GM23248 (cell line): Measurements from ENCODE around the gene R3HDM4. TPM values are rescaled to one million over a fixed set of nuclear protein-coding genes. Genes with fewer than 3 reads are reported as not detected.

Experiments
- DNase-seq: peaks from one replicate; pipeline ENCODE4 v3.0.0-alpha.2; 2015
- H2AFZ ChIP-seq: fragments of 200-600 bp; sonication (generic); 2 replicates; pipeline ENCODE4 v1.6.1; 2016; ENCODE audit warnings: antibody characterized with exemption
- H3F3A ChIP-seq: fragments of 200-600 bp; sonication (generic); 2 replicates; pipeline ENCODE4 v1.6.1; 2016; ENCODE audit warnings: mild to moderate bottlenecking, antibody characterized with exemption, mixed run types; ENCODE audit not compliant: insufficient read depth
- H3K27ac ChIP-seq: fragments of 200-600 bp; sonication (generic); 2 replicates; pipeline ENCODE4 v1.5.1; 2016; ENCODE audit warnings: mild to moderate bottlenecking
- H3K27me3 ChIP-seq: fragments of 200-600 bp; sonication (generic); replicated peaks from 2 replicates; pipeline ENCODE4 v1.6.1; 2016; ENCODE audit warnings: mild to moderate bottlenecking; ENCODE audit not compliant: insufficient read depth
- H3K36me3 ChIP-seq: fragments of 200-600 bp; sonication (generic); 2 replicates; pipeline ENCODE4 v1.6.1; 2016; ENCODE audit warnings: low read depth, mild to moderate bottlenecking
- H3K4me1 ChIP-seq: fragments of 200-600 bp; sonication (generic); 2 replicates; pipeline ENCODE4 v1.6.1; 2016; ENCODE audit warnings: mild to moderate bottlenecking; ENCODE audit not compliant: insufficient read depth
- H3K4me2 ChIP-seq: fragments of 200-600 bp; sonication (generic); one replicate; pipeline ENCODE4 v1.6.1; 2016; ENCODE audit warnings: mild to moderate bottlenecking; ENCODE audit not compliant: unreplicated experiment
- H3K4me3 ChIP-seq: fragments of 200-600 bp; sonication (generic); 2 replicates; pipeline ENCODE4 v1.5.1; 2016; ENCODE audit warnings: mild to moderate bottlenecking
- H3K79me2 ChIP-seq: fragments of 200-600 bp; sonication (generic); 2 replicates; pipeline ENCODE4 v1.6.1; 2016; ENCODE audit warnings: mild to moderate bottlenecking; ENCODE audit not compliant: insufficient read depth
- H3K9ac ChIP-seq: fragments of 200-600 bp; sonication (generic); 2 replicates; pipeline ENCODE4 v1.6.1; 2016; ENCODE audit warnings: mild to moderate bottlenecking
- H3K9me2 ChIP-seq: fragments of 200-600 bp; sonication (generic); 2 replicates; pipeline ENCODE4 v1.6.1; 2016; ENCODE audit warnings: mixed run types, mild to moderate bottlenecking, moderate library complexity; ENCODE audit not compliant: insufficient read depth
- H3K9me3 ChIP-seq: fragments of 200-600 bp; sonication (generic); one replicate; pipeline ENCODE4 v1.6.1; 2017; ENCODE audit warnings: low read depth
- H4K20me1 ChIP-seq: fragments of 200-600 bp; sonication (generic); 2 replicates; pipeline ENCODE4 v1.6.0; 2016; ENCODE audit not compliant: insufficient read depth
- EZH2 ChIP-seq: fragments of 200-600 bp; sonication (generic); IDR thresholded peaks from 2 replicates; pipeline ENCODE4 v1.6.1; 2018; ENCODE audit warnings: antibody characterized with exemption, mild to moderate bottlenecking; ENCODE audit not compliant: insufficient read depth, poor library complexity, severe bottlenecking
- EZH2phosphoT487 ChIP-seq: fragments of 200-600 bp; sonication (generic); IDR thresholded peaks from 2 replicates; pipeline ENCODE4 v1.6.1; 2018; ENCODE audit warnings: antibody characterized with exemption, moderate library complexity, mild to moderate bottlenecking, low read depth; ENCODE audit not compliant: insufficient read depth
- WGBS, 2 experiments: methylation state at CpG; one replicate each; pipeline ENCODE4 v1.1.6; 2015 to 2017; ENCODE audit warnings: low lambda C conversion rate in 2 of 2, low coverage in 1 of 2; ENCODE audit errors: missing lambda C conversion rate in 2 of 2; 5-methylcytosine and 5-hydroxymethylcytosine counted together
- in situ Hi-C: fragments of 300-500 bp; cut with MboI; formaldehyde crosslinking; loops from 2 replicates; pipeline ENCODE4 v1.15.0; 2020
- polyA plus RNA-seq: library from polyadenylated mRNA; unstranded; fragments of >200 nt; fragmentation: Nextera tagmentation; extraction: Ambion mirVana; gene quantifications from 2 replicates; pipeline ENCODE4 v1.2.1, GENCODE V29; 2016
- total RNA-seq: library from RNA; depleted of rRNA; stranded (reverse); fragments of >200 nt; shearing (Covaris generic); gene quantifications from 2 replicates; pipeline ENCODE4 v1.2.3, GENCODE V29; 2014

Gene R3HDM4
- total and polyA plus RNA-seq, 2 experiments from 2014 or later: 50.9 to 52.7 TPM

DNA sequence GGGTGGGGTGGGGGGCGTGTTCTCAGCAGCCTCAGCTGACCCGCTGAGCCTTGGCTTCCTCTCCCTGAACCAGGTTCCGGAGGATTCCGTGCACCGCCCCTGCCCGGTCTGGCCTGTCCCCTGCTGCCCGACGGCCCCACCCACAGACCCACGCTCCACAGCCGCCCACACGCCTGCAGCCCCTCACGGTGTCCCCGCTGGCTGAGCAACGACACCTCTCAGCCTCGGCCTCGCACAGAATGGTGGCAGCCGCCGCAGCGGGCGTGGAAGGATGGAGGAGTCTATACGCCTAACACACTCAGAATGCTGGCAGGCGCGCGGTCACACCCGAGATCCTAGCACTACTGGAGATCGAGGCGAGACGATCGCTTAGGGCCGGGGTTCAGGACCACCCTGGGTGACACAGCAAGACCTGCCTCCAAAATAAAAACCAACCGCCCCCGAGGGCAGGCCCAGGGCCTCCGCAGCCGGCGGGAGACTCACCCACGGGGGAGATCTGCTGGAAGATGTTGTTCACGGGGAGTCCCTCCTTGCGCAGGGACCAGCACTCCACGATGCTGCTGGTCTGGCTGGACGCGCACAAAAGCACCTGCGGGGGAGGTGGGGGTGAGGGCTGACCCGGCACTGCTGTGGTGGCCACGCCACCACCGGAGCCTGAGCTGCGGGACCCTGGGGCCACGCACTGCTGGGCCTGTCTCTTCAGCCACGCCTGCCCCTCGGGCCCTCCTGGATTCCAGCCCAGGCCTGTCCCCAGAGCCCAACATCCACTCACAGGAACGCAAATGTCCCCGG, 28.4 kb downstream of the R3HDM4 start:
- Histone ChIP-seq H3F3A (no peaks in the 10 kb centered on the region), H3K79me2 (0 out of 2 replicates have a peak, but pooled peaks cover 7% of the 10 kb centered on the region), H3K27ac (no peak overlapping the region), H4K20me1 (no peaks in the 10 kb centered on the region), H3K4me3 (no peak overlapping the region), H3K4me1 (no peaks in the 10 kb centered on the region), H3K4me2 (no peak overlapping the region), H3K9me3 (no peaks in the 10 kb centered on the region), H3K9ac (no peak overlapping the region), H3K27me3 (no peaks in the 10 kb centered on the region), H3K36me3 (no peaks in the 10 kb centered on the region), H3K9me2 (no peaks in the 10 kb centered on the region), H2AFZ (no peak overlapping the region)
- DNase-seq: no peak
- WGBS, 2 experiments: 92 to 96% methylated on average over 32 to 45 of the region's 51 CpGs
- TF ChIP-seq EZH2 (no peak), EZH2phosphoT487 (no peak)
- in situ Hi-C loops: no loop called here

DNA sequence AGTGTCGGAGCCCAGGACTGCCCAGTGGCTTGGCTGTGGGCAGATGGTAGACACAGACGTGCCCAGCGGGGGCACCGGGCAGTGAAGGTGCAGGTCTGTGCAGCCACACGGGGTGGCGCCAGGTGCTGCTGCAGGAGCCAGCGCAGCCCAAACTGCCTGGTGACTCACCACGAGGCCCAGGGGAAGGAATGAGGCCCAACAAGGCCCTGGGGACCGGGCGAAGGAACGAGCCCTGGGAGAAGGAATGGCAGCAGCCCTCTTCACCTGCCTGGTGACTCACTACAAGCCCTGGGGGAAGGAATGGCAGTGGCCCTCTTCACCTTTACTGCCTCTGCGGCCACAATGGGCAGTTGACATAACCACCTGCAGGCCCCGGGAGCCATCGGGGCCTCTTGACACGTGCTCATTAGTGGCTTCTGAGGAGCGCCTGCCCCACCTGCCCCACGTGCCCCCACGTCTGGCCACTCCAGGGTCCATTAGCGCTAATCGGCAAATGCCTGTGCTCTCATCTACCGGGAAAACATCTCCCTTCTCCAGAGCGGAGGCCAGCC, 29.3 kb downstream of the R3HDM4 start:
- TF ChIP-seq EZH2 (no peak), EZH2phosphoT487 (no peak)
- Histone ChIP-seq H3K36me3 (no peaks in the 10 kb centered on the region), H3K27me3 (no peaks in the 10 kb centered on the region), H3K4me1 (no peaks in the 10 kb centered on the region), H3K79me2 (0 out of 2 replicates have a peak, but pooled peaks cover 7% of the 10 kb centered on the region), H4K20me1 (no peaks in the 10 kb centered on the region), H3K9me3 (no peaks in the 10 kb centered on the region), H3K4me2 (no peak overlapping the region), H3F3A (no peaks in the 10 kb centered on the region), H2AFZ (no peak overlapping the region), H3K9me2 (no peaks in the 10 kb centered on the region), H3K4me3 (no peak overlapping the region), H3K9ac (no peak overlapping the region), H3K27ac (no peak overlapping the region)
- no peak for DNase-seq
- 97% methylated on average over 22 of the region's 22 CpGs for WGBS, 2 experiments
- in situ Hi-C loops: no loop called here

DNA sequence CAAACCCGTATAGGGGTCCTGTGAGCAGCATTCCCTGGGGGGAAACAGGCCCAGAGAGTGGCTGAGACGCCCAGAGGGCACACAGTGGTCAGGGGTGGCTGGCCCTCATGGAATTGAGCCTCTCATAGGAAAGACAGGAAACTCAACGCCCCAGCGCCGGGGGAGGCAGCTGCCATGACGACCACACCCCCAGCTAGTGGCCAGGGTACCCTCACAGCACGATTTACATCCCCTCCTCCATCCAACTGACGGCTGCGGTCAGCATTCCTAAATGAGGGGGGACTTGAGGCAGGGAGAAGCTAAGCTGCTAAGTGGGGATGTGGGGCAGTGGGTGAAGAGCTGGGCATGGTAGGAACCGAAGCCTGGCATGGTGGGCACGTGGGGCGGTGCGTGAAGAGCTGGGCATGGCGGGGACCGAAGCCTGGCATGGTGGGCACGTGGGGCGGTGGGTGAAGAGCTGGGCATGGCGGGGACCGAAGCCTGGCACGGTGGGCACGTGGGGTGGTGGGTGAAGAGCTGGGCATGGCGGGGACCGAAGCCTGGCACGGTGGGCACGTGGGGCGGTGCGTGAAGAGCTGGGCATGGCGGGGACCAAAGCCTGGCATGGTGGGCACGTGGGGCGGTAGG, 30.0 kb downstream of the R3HDM4 start:
- WGBS, 2 experiments: 95 to 97% methylated on average over 15 to 30 of the region's 30 CpGs
- H3K9ac ChIP-seq: no peak overlapping the region
- no peak for TF ChIP-seq EZH2
- no peak for TF ChIP-seq EZH2phosphoT487
- H3K36me3 ChIP-seq: no peaks in the 10 kb centered on the region
- H3K4me2 ChIP-seq: no peak overlapping the region
- no peak overlapping the region for H3K27ac ChIP-seq
- H3K27me3 ChIP-seq: no peaks in the 10 kb centered on the region
- H3K9me2 ChIP-seq: no peaks in the 10 kb centered on the region
- H3K4me1 ChIP-seq: no peaks in the 10 kb centered on the region
- H2AFZ ChIP-seq: no peak overlapping the region
- no peaks in the 10 kb centered on the region for H3K9me3 ChIP-seq
- no peaks in the 10 kb centered on the region for H4K20me1 ChIP-seq
- in situ Hi-C loops: no loop called here
- H3F3A ChIP-seq: no peaks in the 10 kb centered on the region
- no peak overlapping the region for H3K4me3 ChIP-seq
- H3K79me2 ChIP-seq: 0 out of 2 replicates have a peak, but pooled peaks cover 7% of the 10 kb centered on the region
- no peak for DNase-seq

DNA sequence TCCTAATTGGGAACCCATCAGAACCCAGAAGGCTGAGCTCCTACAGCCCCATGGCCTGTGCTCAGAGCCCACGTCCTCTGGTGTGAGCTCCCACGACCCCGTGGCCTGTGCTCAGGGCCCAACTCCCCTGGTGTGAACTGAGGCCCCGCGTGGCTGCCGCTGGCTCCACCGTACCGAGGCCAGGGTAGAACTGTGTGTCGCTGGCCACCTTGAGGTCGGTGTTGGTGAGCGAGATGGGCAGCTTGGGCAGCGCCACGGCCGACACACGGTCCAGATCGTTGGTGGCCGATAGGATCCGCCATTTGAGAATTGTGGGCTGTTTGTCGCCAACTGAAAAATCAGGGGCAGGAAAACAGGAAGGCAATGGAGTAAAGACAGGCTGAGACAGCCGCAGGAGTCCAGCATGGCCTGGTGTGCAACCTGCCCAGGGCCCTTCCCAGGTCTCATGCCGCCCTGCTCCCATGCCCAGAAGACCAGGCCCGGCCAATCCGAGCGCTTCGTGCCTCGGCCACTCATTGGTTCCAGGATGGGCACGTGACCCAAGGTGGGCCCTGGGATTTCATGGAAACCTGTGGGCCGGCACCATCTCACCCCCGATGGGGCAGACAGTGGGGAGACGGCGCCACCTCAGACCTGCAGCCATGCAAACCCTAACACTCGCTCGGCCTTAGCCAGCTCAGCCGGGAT, 31.5 kb downstream of the R3HDM4 start:
- 98% methylated on average over 34 of the region's 34 CpGs for WGBS, 2 experiments
- H3K36me3 ChIP-seq: no peaks in the 10 kb centered on the region

More for the DNA sequence above, 31.5 kb downstream of the R3HDM4 start:
- Histone ChIP-seq H3K79me2 (0 out of 2 replicates have a peak, but pooled peaks cover 2% of the 10 kb centered on the region), H3K27me3 (no peaks in the 10 kb centered on the region), H3K9me2 (no peaks in the 10 kb centered on the region), H3K4me3 (no peak overlapping the region), H2AFZ (no peak overlapping the region), H3K9me3 (no peaks in the 10 kb centered on the region), H4K20me1 (no peaks in the 10 kb centered on the region), H3K4me2 (no peak overlapping the region), H3K27ac (no peak overlapping the region), H3F3A (no peaks in the 10 kb centered on the region), H3K4me1 (no peaks in the 10 kb centered on the region), H3K9ac (no peak overlapping the region)
- in situ Hi-C loops: no loop called here
- no peak for DNase-seq
- no peak for TF ChIP-seq EZH2
- TF ChIP-seq EZH2phosphoT487: no peak
